ENCODE results near the gene CDKAL1.

DNA sequence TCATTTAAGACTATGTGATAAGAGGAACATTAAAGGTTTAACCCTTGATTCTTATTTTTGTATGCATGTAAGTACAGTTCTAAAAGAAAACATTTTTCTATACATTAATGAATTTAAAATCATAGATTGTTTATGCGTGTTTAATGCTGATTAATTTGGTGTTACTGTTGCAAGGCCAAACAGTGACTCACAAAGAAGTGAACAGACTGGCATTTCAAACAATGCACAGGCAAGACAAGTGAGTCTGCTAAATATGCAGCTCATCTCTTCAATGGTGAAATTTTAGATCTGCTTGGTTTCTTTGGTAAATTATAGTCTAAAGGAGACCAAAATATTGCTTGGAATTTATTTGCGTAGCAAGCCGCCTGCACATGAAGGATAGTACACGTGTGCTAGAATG is 641.9 kb downstream of the CDKAL1 start:
- TF ChIP-seq, protein P1, sequence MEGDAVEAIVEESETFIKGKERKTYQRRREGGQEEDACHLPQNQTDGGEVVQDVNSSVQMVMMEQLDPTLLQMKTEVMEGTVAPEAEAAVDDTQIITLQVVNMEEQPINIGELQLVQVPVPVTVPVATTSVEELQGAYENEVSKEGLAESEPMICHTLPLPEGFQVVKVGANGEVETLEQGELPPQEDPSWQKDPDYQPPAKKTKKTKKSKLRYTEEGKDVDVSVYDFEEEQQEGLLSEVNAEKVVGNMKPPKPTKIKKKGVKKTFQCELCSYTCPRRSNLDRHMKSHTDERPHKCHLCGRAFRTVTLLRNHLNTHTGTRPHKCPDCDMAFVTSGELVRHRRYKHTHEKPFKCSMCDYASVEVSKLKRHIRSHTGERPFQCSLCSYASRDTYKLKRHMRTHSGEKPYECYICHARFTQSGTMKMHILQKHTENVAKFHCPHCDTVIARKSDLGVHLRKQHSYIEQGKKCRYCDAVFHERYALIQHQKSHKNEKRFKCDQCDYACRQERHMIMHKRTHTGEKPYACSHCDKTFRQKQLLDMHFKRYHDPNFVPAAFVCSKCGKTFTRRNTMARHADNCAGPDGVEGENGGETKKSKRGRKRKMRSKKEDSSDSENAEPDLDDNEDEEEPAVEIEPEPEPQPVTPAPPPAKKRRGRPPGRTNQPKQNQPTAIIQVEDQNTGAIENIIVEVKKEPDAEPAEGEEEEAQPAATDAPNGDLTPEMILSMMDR (IDR thresholded peaks at IDR 0.05; ENCODE audit: poor library complexity) = no peak
- TF ChIP-seq EZH2 (IDR thresholded peaks at IDR 0.05; ENCODE audit: borderline replicate concordance) = no peak
- no peak for TF ChIP-seq EZH2phosphoT487 (IDR thresholded peaks at IDR 0.05; ENCODE audit: low read depth, severe bottlenecking, unreplicated experiment)

All from hepatocyte (in vitro differentiated cells).